GM12872 (cell line): ENCODE measurements around the gene SRGAP1.

Source experiments
- CTCF ChIP-seq: IDR thresholded peaks from 3 replicates; pipeline ENCODE4 v1.5.1; 2011; ENCODE audit warnings: low read depth, mild to moderate bottlenecking, low read length, moderate library complexity; ENCODE audit not compliant: insufficient read depth

SRGAP1 gene

GRCh38 chr12:63980211-63980610 is 135.7 kb downstream of the SRGAP1 start:
- no peak for TF ChIP-seq CTCF

- no peak for TF ChIP-seq CTCF
Observed at GRCh38 chr12:63981343-63981742, 136.8 kb downstream of the SRGAP1 start.

- TF ChIP-seq CTCF: no peak
Observed at GRCh38 chr12:63982604-63983295, 138.2 kb downstream of the SRGAP1 start.

- no peak for TF ChIP-seq CTCF
Observed at GRCh38 chr12:63985456-63985855, 141.0 kb downstream of the SRGAP1 start.

- no peak for TF ChIP-seq CTCF
Observed at GRCh38 chr12:63985945-63986344, 141.4 kb downstream of the SRGAP1 start.

- no peak for TF ChIP-seq CTCF
Observed at GRCh38 chr12:63989301-63989845, 144.9 kb downstream of the SRGAP1 start.

GRCh38 chr12:63990828-63991547 is 146.5 kb downstream of the SRGAP1 start:
- TF ChIP-seq CTCF: no peak
